ENCODE measurements around the gene ZMIZ1. TPM values are rescaled to one million over a fixed set of nuclear protein-coding genes. Genes with fewer than 3 reads are reported as not detected.

Gene ZMIZ1
- total RNA-seq, 1 experiment from 2014 or later: 23.5 TPM

DNA sequence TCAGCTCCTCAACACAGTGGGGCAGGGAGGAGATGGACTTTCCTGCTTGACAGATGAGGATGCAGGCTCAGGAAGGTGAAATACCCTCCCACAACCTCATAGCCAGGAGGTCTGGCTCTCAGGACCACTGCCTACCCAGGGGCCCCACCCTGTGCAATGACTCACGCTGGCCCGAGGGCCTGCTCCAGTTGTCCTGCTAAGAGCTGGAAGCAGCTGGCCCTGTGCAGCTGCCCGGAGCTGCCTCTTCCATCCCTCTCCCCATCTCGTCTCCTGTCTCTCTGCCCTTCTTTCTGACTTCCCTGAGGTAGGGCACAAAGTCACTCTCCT, 123.9 kb downstream of the ZMIZ1 start:
- peaks cover 48% of the 10 kb centered on the region for H3K4me1 Mint-ChIP-seq (ENCODE audit: low read depth, unreplicated experiment)
- CTCF ChIA-PET: interaction anchor here (0.8 to 1.6 kb wide), 2 partner anchors 35 to 121 kb away, joined by 3 read pairs; no protein-coding TSS in a partner anchor

DNA sequence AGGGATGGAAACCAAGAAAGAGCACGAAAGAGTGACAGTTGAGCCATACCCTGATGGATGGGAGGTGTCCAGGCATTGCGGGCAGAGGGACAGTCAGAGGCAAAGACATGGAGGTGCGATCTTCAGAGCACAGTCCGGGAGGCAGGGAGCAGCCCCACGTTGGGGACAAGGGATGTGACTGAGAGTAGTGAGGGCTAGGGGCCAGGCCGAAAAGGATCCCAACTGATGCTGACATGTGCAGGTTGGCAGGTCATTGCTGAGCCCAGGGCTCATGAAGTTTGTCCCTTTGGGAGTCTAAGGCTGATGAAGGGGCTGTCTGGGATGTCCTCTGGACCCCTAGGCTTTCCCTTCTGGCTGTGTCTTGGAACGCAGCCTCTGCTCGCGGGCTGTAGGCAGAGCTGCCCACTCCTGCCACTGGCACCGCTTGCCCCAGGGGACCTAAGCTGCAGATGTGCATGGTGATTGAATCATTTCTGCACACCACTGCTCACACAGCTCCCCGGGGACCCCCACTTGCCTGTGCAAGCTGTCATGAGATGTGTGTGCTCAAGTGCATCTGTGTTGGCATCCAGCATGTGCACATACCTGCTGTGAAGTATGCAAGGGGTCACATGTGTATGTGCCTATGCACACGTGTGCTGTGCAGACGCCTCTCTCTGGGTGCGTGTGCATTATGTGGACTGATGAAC, 125.1 kb downstream of the ZMIZ1 start:
- CTCF ChIA-PET: interaction anchor here (1.3 to 1.8 kb wide), 3 partner anchors 9 to 123 kb away, joined by 3 to 5 read pairs (median 4); no protein-coding TSS in a partner anchor
- intact Hi-C loops (cut with micrococcal nuclease; ENCODE audit: unreplicated experiment): loop anchor here (2.0 to 10.0 kb wide), 3 partner anchors 259 to 769 kb away; no protein-coding TSS in a partner anchor
- Mint-ChIP-seq H3K36me3 (ENCODE audit: insufficient read depth, unreplicated experiment) (peaks cover 6% of the 10 kb centered on the region), H3K4me3 (ENCODE audit: low read depth, unreplicated experiment) (no peak overlapping the region), H3K27ac (ENCODE audit: unreplicated experiment) (no peak overlapping the region), H3K9me3 (ENCODE audit: low read depth, unreplicated experiment) (no peaks in the 10 kb centered on the region), H3K4me1 (ENCODE audit: low read depth, unreplicated experiment) (peaks cover 38% of the 10 kb centered on the region), H3K27me3 (ENCODE audit: unreplicated experiment) (no peaks in the 10 kb centered on the region)
- TF ChIP-seq, protein P1, sequence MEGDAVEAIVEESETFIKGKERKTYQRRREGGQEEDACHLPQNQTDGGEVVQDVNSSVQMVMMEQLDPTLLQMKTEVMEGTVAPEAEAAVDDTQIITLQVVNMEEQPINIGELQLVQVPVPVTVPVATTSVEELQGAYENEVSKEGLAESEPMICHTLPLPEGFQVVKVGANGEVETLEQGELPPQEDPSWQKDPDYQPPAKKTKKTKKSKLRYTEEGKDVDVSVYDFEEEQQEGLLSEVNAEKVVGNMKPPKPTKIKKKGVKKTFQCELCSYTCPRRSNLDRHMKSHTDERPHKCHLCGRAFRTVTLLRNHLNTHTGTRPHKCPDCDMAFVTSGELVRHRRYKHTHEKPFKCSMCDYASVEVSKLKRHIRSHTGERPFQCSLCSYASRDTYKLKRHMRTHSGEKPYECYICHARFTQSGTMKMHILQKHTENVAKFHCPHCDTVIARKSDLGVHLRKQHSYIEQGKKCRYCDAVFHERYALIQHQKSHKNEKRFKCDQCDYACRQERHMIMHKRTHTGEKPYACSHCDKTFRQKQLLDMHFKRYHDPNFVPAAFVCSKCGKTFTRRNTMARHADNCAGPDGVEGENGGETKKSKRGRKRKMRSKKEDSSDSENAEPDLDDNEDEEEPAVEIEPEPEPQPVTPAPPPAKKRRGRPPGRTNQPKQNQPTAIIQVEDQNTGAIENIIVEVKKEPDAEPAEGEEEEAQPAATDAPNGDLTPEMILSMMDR (IDR thresholded peaks at IDR 0.05; ENCODE audit: unreplicated experiment): no peak
- no TSS peak for BruUV-seq (replicated peaks)
- no peak for DNase-seq

More for the DNA sequence above, 123.9 kb downstream of the ZMIZ1 start:
- H3K36me3 Mint-ChIP-seq (ENCODE audit: insufficient read depth, unreplicated experiment): no peaks in the 10 kb centered on the region
- DNase-seq: peak; percentile 23
- H3K27me3 Mint-ChIP-seq (ENCODE audit: unreplicated experiment): no peaks in the 10 kb centered on the region
- H3K9me3 Mint-ChIP-seq (ENCODE audit: low read depth, unreplicated experiment): no peaks in the 10 kb centered on the region
- BruUV-seq (replicated peaks): no TSS peak
- peak overlapping the region; percentile 3 for H3K27ac Mint-ChIP-seq (ENCODE audit: unreplicated experiment)
- TF ChIP-seq, protein P1 (IDR thresholded peaks at IDR 0.05; ENCODE audit: unreplicated experiment): no peak
- intact Hi-C loops (cut with micrococcal nuclease; ENCODE audit: unreplicated experiment): loop anchor here (10.0 kb wide), 2 partner anchors 258 to 528 kb away; no protein-coding TSS in a partner anchor
- no peak overlapping the region for H3K4me3 Mint-ChIP-seq (ENCODE audit: low read depth, unreplicated experiment)

DNA sequence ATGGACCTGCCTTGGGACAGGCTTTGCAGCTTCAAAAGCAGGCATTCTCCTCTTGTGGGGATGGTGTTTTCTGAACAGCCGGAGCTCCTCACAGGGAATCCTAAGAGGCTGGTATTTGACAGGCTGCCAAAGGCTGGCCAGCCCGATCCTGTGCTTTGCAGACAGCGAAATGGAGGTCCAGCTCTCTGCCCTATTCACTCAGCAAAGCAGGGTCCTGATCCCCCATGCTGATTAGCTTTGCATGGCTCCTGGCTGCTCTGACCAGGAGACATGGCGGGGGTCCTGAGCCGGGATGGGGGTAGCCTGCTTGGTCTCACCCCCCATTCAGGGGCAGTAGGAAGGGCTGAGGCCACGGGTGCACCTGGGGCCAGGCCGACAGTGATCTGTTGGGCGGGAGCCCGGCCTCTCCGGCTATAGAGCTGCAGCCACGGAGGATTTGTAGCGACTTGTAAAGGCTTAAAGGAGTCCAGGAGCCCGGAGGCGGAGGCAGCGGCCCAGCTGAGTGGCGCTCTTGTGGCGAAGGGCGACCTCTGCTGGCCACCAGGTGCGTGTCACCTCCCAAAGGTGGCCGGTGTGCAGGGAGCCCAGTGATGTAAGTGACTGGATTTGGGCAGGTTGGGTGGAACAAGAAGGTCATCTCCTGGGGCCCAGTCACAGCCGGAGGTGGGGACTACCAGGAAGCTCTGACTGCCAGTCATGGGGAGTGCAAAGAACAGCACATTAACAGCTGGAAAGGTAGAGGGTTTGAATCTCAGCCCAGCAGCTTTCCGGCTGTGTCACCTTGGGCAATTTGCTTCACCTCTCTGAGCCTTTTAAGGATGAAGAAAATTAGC, 126.5 kb downstream of the ZMIZ1 start:
- CTCF ChIA-PET: interaction anchor here (0.6 to 1.8 kb wide), 22 partner anchors 11 to 1148 kb away, joined by 3 to 11 read pairs (median 4); partner anchors contain the start of gene ZMIZ1
- Mint-ChIP-seq H3K9me3 (ENCODE audit: low read depth, unreplicated experiment) (no peaks in the 10 kb centered on the region), H3K36me3 (ENCODE audit: insufficient read depth, unreplicated experiment) (peaks cover 6% of the 10 kb centered on the region), H3K27me3 (ENCODE audit: unreplicated experiment) (no peaks in the 10 kb centered on the region), H3K4me3 (ENCODE audit: low read depth, unreplicated experiment) (no peak overlapping the region), H3K27ac (ENCODE audit: unreplicated experiment) (peak overlapping the region; percentile 24), H3K4me1 (ENCODE audit: low read depth, unreplicated experiment) (peaks cover 35% of the 10 kb centered on the region)
- peak; percentile 91 for DNase-seq
- TF ChIP-seq, protein P1 (IDR thresholded peaks at IDR 0.05; ENCODE audit: unreplicated experiment): peak; percentile 97
- intact Hi-C loops (cut with micrococcal nuclease; ENCODE audit: unreplicated experiment): loop anchor here (1.0 to 10.0 kb wide), 7 partner anchors 127 to 1148 kb away; partner anchors contain the start of gene ZMIZ1
- BruUV-seq (replicated peaks): no TSS peak

All from Calu3 (cell line).